ENCODE results near the gene PRKN. TPM values are rescaled to one million over a fixed set of nuclear protein-coding genes. Genes with fewer than 3 reads are reported as not detected.
A peak's percentile ranks its signal among the peaks of the same experiment; 100 is the strongest.

The PRKN gene
- total and polyA plus RNA-seq, 4 experiments from 2014 or later, result 0.50 to 5.3 (median 2.9) TPM

DNA sequence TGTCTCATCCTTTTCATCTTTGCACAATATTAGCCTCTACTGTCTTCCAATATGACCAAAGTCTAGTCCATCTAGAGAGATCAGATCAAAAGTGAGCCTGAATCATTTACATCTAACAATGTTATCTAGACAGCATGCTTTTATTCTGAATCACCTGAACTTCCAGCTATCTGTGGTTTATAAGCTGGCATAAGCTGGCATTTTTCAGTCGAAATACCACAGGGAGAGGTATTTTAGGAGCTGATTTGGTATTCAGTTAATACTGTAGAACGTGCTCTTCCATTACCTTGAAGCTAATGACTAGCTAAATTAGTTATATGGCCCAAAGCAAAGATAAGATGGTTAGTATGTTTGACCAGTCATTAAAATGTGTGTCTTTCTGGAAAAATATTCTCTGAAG lies 1265.4 kb downstream of the PRKN start:
- Histone ChIP-seq H3K4me1 (ENCODE audit: insufficient read depth, low read length) (peaks cover 13% of the 10 kb centered on the region), H3K27me3 (ENCODE audit: insufficient read depth, low read length) (no peaks in the 10 kb centered on the region), H3K4me3 (ENCODE audit: low read length in 2 of 2) (no peak overlapping the region), H3K27ac (ENCODE audit: low read depth, low read length) (no peak overlapping the region), H3K36me3 (ENCODE audit: insufficient read depth, low read length) (no peaks in the 10 kb centered on the region), H3K9me3 (ENCODE audit: control insufficient read depth in 1 of 2, low read length in 2 of 2) (no peaks in the 10 kb centered on the region)
- ChIA-PET POLR2A (ENCODE audit: partially characterized antibody) (no interaction called here), CTCF (ENCODE audit: partially characterized antibody) (no interaction called here)
- Mint-ChIP-seq H3K4me1 (peaks cover 7 to 21% (median 13%) of the 10 kb centered on the region in 4 donors), H3K9me3 (peaks cover 0 to 2% (median 0%) of the 10 kb centered on the region in 8 donors), H3K36me3 (no peaks in the 10 kb centered on the region), H3K27ac (no peak overlapping the region), H3K4me3 (no peak overlapping the region), H3K27me3 (no peaks in the 10 kb centered on the region)
- DNase-seq, result no peak
- intact Hi-C loops (cut with micrococcal nuclease), result no loop called here

- Mint-ChIP-seq H3K4me1 (peaks cover 7 to 21% (median 13%) of the 10 kb centered on the region in 4 donors), H3K27me3 (no peaks in the 10 kb centered on the region), H3K4me3 (no peak overlapping the region), H3K27ac (peak overlapping the region in 5 of 7 donors; percentile 31 to 65 (median 43)), H3K9me3 (peaks cover 0 to 3% (median 0%) of the 10 kb centered on the region in 8 donors), H3K36me3 (no peaks in the 10 kb centered on the region)
- POLR2A ChIA-PET (ENCODE audit: partially characterized antibody), result interaction anchor here (0.5 kb wide), 1 partner anchor 343 kb away, joined by 4 read pairs; no protein-coding TSS in a partner anchor
- peaks cover 13% of the 10 kb centered on the region for H3K4me1 ChIP-seq (ENCODE audit: insufficient read depth, low read length)
- H3K4me3 ChIP-seq (ENCODE audit: low read length in 2 of 2), result no peak overlapping the region
- no peaks in the 10 kb centered on the region for H3K36me3 ChIP-seq (ENCODE audit: insufficient read depth, low read length)
- H3K27ac ChIP-seq (ENCODE audit: low read depth, low read length), result no peak overlapping the region
- CTCF ChIA-PET (ENCODE audit: partially characterized antibody), result interaction anchor here (1.2 to 1.4 kb wide), 2 partner anchors 9 to 16 kb away, joined by 3 read pairs; no protein-coding TSS in a partner anchor
- DNase-seq, result no peak
- H3K27me3 ChIP-seq (ENCODE audit: insufficient read depth, low read length), result no peaks in the 10 kb centered on the region
- intact Hi-C loops (cut with micrococcal nuclease), result no loop called here
- H3K9me3 ChIP-seq (ENCODE audit: control insufficient read depth in 1 of 2, low read length in 2 of 2), result no peaks in the 10 kb centered on the region
These were observed 1268.5 kb downstream of the PRKN start for GRCh38 chr6:161459008-161459615.

- ChIA-PET CTCF (ENCODE audit: partially characterized antibody) (interaction anchor here (0.8 to 1.4 kb wide), 3 partner anchors 8 to 40 kb away, joined by 3 read pairs; no protein-coding TSS in a partner anchor), POLR2A (ENCODE audit: partially characterized antibody) (no interaction called here)
- peaks cover 7 to 21% (median 13%) of the 10 kb centered on the region in 4 donors for H3K4me1 Mint-ChIP-seq
- H3K27me3 Mint-ChIP-seq, result no peaks in the 10 kb centered on the region
- intact Hi-C loops (cut with micrococcal nuclease), result no loop called here
- Histone ChIP-seq H3K4me1 (ENCODE audit: insufficient read depth, low read length) (peaks cover 13% of the 10 kb centered on the region), H3K36me3 (ENCODE audit: insufficient read depth, low read length) (no peaks in the 10 kb centered on the region), H3K27me3 (ENCODE audit: insufficient read depth, low read length) (no peaks in the 10 kb centered on the region), H3K27ac (ENCODE audit: low read depth, low read length) (no peak overlapping the region), H3K4me3 (ENCODE audit: low read length in 2 of 2) (no peak overlapping the region), H3K9me3 (ENCODE audit: control insufficient read depth in 1 of 2, low read length in 2 of 2) (no peaks in the 10 kb centered on the region)
- H3K27ac Mint-ChIP-seq, result no peak overlapping the region
- H3K36me3 Mint-ChIP-seq, result no peaks in the 10 kb centered on the region
- peaks cover 0 to 3% (median 0%) of the 10 kb centered on the region in 8 donors for H3K9me3 Mint-ChIP-seq
- no peak for DNase-seq
- no peak overlapping the region for H3K4me3 Mint-ChIP-seq
These were observed 1269.2 kb downstream of the PRKN start for GRCh38 chr6:161458201-161458951.

- ChIA-PET POLR2A (ENCODE audit: partially characterized antibody) (no interaction called here), CTCF (ENCODE audit: partially characterized antibody) (no interaction called here)
- Mint-ChIP-seq H3K4me3 (no peak overlapping the region), H3K4me1 (peaks cover 7 to 21% (median 13%) of the 10 kb centered on the region in 4 donors), H3K9me3 (peaks cover 0 to 4% (median 0%) of the 10 kb centered on the region in 8 donors), H3K27ac (no peak overlapping the region), H3K36me3 (no peaks in the 10 kb centered on the region), H3K27me3 (no peaks in the 10 kb centered on the region)
- no peak overlapping the region for H3K4me3 ChIP-seq (ENCODE audit: low read length in 2 of 2)
- no peaks in the 10 kb centered on the region for H3K27me3 ChIP-seq (ENCODE audit: insufficient read depth, low read length)
- intact Hi-C loops (cut with micrococcal nuclease), result no loop called here
- DNase-seq, result no peak
- H3K4me1 ChIP-seq (ENCODE audit: insufficient read depth, low read length), result peaks cover 13% of the 10 kb centered on the region
- H3K27ac ChIP-seq (ENCODE audit: low read depth, low read length), result no peak overlapping the region
- no peaks in the 10 kb centered on the region for H3K36me3 ChIP-seq (ENCODE audit: insufficient read depth, low read length)
- no peaks in the 10 kb centered on the region for H3K9me3 ChIP-seq (ENCODE audit: control insufficient read depth in 1 of 2, low read length in 2 of 2)
These were observed 1271.7 kb downstream of the PRKN start for GRCh38 chr6:161455848-161456247.

DNA sequence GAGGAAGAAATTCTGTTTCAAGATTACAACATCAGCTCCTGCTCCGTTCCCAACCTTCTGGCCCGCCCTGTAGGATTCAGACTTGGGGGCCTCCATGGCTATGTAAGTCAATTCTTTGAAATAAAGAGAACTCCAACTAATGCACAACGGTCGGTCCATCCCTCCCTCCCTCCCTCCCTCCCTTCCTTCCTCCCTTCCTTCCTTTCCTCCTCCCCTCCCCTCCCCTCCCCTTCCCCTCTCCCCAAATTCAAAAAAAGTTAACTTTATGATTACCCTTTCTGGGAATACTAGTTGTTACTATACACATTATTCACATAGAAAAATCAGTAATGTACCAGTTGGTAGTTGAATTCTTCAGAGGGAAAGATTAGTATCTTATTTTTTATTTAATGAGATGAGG lies 1274.0 kb downstream of the PRKN start:
- no peak for DNase-seq
- POLR2A ChIA-PET (ENCODE audit: partially characterized antibody), result no interaction called here
- intact Hi-C loops (cut with micrococcal nuclease), result no loop called here
- H3K9me3 ChIP-seq (ENCODE audit: control insufficient read depth in 1 of 2, low read length in 2 of 2), result no peaks in the 10 kb centered on the region
- no peak overlapping the region for H3K4me3 Mint-ChIP-seq
- no peaks in the 10 kb centered on the region for H3K36me3 ChIP-seq (ENCODE audit: insufficient read depth, low read length)
- H3K27me3 ChIP-seq (ENCODE audit: insufficient read depth, low read length), result no peaks in the 10 kb centered on the region
- H3K27me3 Mint-ChIP-seq, result no peaks in the 10 kb centered on the region
- H3K9me3 Mint-ChIP-seq, result peaks cover 0 to 4% (median 0%) of the 10 kb centered on the region in 8 donors
- CTCF ChIA-PET (ENCODE audit: partially characterized antibody), result no interaction called here
- H3K4me3 ChIP-seq (ENCODE audit: low read length in 2 of 2), result no peak overlapping the region
- H3K4me1 Mint-ChIP-seq, result peaks cover 3 to 9% (median 4%) of the 10 kb centered on the region in 4 donors
- H3K36me3 Mint-ChIP-seq, result no peaks in the 10 kb centered on the region
- no peak overlapping the region for H3K27ac ChIP-seq (ENCODE audit: low read depth, low read length)
- H3K27ac Mint-ChIP-seq, result no peak overlapping the region
- peaks cover 1% of the 10 kb centered on the region for H3K4me1 ChIP-seq (ENCODE audit: insufficient read depth, low read length)

DNA sequence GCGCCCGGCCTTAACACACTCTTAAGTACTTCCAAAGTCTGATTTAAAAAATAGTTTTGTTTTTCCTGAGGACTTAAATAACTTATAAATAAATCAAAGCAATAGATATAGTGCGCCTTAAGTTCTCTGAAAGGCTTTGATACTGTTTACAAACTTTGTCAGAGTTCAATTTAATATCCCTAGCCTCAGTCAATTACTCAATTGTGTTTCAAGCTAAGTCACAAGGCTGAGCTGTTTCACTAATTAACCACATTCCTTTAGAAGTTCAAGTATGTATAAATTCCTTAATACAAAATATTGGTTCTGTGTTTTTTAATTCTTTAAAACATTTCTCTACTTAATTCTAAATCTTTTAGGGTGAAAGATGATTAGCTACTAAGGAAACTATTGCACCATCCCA lies 1275.3 kb downstream of the PRKN start:
- H3K27me3 Mint-ChIP-seq, result no peaks in the 10 kb centered on the region

GRCh38 chr6:161449521-161449920 lies 1278.0 kb downstream of the PRKN start:
- Mint-ChIP-seq H3K27ac (no peak overlapping the region), H3K4me1 (peaks cover 0 to 7% (median under 1%) of the 10 kb centered on the region in 4 donors), H3K4me3 (no peak overlapping the region), H3K27me3 (no peaks in the 10 kb centered on the region), H3K9me3 (peaks cover 0 to 4% (median 0%) of the 10 kb centered on the region in 8 donors), H3K36me3 (no peaks in the 10 kb centered on the region)
- Histone ChIP-seq H3K4me1 (ENCODE audit: insufficient read depth, low read length) (no peaks in the 10 kb centered on the region), H3K9me3 (ENCODE audit: control insufficient read depth in 1 of 2, low read length in 2 of 2) (no peaks in the 10 kb centered on the region), H3K27me3 (ENCODE audit: insufficient read depth, low read length) (no peaks in the 10 kb centered on the region), H3K4me3 (ENCODE audit: low read length in 2 of 2) (no peak overlapping the region), H3K36me3 (ENCODE audit: insufficient read depth, low read length) (no peaks in the 10 kb centered on the region), H3K27ac (ENCODE audit: low read depth, low read length) (no peak overlapping the region)
- no peak for DNase-seq
- intact Hi-C loops (cut with micrococcal nuclease), result no loop called here
- CTCF ChIA-PET (ENCODE audit: partially characterized antibody), result interaction anchor here (1.2 kb wide), 1 partner anchor 9 kb away, joined by 3 read pairs; no protein-coding TSS in a partner anchor
- POLR2A ChIA-PET (ENCODE audit: partially characterized antibody), result no interaction called here

More for the DNA sequence above, 1275.3 kb downstream of the PRKN start:
- no peaks in the 10 kb centered on the region for H3K4me1 ChIP-seq (ENCODE audit: insufficient read depth, low read length)
- CTCF ChIA-PET (ENCODE audit: partially characterized antibody), result interaction anchor here (1.4 kb wide), 1 partner anchor 33 kb away, joined by 3 read pairs; no protein-coding TSS in a partner anchor
- H3K9me3 ChIP-seq (ENCODE audit: control insufficient read depth in 1 of 2, low read length in 2 of 2), result no peaks in the 10 kb centered on the region
- Mint-ChIP-seq H3K4me3 (no peak overlapping the region), H3K27ac (no peak overlapping the region), H3K36me3 (no peaks in the 10 kb centered on the region), H3K4me1 (peaks cover 0 to under 1% (median 0%) of the 10 kb centered on the region in 4 donors), H3K9me3 (peaks cover 0 to 4% (median 0%) of the 10 kb centered on the region in 8 donors)
- H3K27me3 ChIP-seq (ENCODE audit: insufficient read depth, low read length), result no peaks in the 10 kb centered on the region
- intact Hi-C loops (cut with micrococcal nuclease), result no loop called here
- no peaks in the 10 kb centered on the region for H3K36me3 ChIP-seq (ENCODE audit: insufficient read depth, low read length)
- H3K4me3 ChIP-seq (ENCODE audit: low read length in 2 of 2), result no peak overlapping the region
- POLR2A ChIA-PET (ENCODE audit: partially characterized antibody), result no interaction called here
- H3K27ac ChIP-seq (ENCODE audit: low read depth, low read length), result no peak overlapping the region
- no peak for DNase-seq
